ENCODE measurements around the gene PKDCC.

PKDCC gene

DNA sequence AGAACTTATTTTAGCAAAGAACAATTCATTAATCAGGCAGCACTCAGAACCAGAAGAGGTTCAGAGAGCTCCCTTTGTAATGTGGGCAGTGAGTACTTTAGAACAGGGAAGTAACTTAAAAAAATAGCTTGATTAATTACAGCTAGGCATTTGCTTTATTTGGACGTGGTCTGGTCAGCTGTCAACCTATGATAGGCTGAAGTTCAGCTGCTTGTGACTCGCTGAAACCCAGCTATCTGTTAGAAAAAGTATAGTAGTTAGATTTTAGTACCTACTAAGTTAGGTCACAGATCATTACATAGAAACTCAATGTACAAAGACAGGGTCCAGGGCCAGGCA, 40.0 kb downstream of the PKDCC start:
- TF ChIP-seq RAD21 (IDR thresholded peaks at IDR 0.05; ENCODE audit: low read depth) (no peak), TCF12 (IDR thresholded peaks at IDR 0.05; ENCODE audit: low read depth) (no peak), YY1 (IDR thresholded peaks at IDR 0.05; ENCODE audit: low read depth) (no peak), EGR1 (IDR thresholded peaks at IDR 0.05) (no peak), TAF1 (IDR thresholded peaks at IDR 0.05; ENCODE audit: low read depth) (no peak), CREB1 (IDR thresholded peaks at IDR 0.05; ENCODE audit: low read depth) (no peak), NFIC (IDR thresholded peaks at IDR 0.05) (no peak), TEAD4 (IDR thresholded peaks at IDR 0.05) (no peak), ZBTB7A (IDR thresholded peaks at IDR 0.05; ENCODE audit: low read depth) (no peak), CEBPB (IDR thresholded peaks at IDR 0.05) (no peak), FOXM1 (IDR thresholded peaks at IDR 0.05; ENCODE audit: borderline replicate concordance, low read depth) (no peak), EP300 (IDR thresholded peaks at IDR 0.05; ENCODE audit: borderline replicate concordance) (no peak)
- TF ChIP-seq, protein P1, sequence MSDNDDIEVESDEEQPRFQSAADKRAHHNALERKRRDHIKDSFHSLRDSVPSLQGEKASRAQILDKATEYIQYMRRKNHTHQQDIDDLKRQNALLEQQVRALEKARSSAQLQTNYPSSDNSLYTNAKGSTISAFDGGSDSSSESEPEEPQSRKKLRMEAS (IDR thresholded peaks at IDR 0.05) = no peak
- TF ChIP-seq, protein P2, sequence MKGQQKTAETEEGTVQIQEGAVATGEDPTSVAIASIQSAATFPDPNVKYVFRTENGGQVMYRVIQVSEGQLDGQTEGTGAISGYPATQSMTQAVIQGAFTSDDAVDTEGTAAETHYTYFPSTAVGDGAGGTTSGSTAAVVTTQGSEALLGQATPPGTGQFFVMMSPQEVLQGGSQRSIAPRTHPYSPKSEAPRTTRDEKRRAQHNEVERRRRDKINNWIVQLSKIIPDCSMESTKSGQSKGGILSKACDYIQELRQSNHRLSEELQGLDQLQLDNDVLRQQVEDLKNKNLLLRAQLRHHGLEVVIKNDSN (IDR thresholded peaks at IDR 0.05) = no peak
- TF ChIP-seq, protein P3, sequence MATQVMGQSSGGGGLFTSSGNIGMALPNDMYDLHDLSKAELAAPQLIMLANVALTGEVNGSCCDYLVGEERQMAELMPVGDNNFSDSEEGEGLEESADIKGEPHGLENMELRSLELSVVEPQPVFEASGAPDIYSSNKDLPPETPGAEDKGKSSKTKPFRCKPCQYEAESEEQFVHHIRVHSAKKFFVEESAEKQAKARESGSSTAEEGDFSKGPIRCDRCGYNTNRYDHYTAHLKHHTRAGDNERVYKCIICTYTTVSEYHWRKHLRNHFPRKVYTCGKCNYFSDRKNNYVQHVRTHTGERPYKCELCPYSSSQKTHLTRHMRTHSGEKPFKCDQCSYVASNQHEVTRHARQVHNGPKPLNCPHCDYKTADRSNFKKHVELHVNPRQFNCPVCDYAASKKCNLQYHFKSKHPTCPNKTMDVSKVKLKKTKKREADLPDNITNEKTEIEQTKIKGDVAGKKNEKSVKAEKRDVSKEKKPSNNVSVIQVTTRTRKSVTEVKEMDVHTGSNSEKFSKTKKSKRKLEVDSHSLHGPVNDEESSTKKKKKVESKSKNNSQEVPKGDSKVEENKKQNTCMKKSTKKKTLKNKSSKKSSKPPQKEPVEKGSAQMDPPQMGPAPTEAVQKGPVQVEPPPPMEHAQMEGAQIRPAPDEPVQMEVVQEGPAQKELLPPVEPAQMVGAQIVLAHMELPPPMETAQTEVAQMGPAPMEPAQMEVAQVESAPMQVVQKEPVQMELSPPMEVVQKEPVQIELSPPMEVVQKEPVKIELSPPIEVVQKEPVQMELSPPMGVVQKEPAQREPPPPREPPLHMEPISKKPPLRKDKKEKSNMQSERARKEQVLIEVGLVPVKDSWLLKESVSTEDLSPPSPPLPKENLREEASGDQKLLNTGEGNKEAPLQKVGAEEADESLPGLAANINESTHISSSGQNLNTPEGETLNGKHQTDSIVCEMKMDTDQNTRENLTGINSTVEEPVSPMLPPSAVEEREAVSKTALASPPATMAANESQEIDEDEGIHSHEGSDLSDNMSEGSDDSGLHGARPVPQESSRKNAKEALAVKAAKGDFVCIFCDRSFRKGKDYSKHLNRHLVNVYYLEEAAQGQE (IDR thresholded peaks at IDR 0.05; ENCODE audit: low read depth) = no peak

DNA sequence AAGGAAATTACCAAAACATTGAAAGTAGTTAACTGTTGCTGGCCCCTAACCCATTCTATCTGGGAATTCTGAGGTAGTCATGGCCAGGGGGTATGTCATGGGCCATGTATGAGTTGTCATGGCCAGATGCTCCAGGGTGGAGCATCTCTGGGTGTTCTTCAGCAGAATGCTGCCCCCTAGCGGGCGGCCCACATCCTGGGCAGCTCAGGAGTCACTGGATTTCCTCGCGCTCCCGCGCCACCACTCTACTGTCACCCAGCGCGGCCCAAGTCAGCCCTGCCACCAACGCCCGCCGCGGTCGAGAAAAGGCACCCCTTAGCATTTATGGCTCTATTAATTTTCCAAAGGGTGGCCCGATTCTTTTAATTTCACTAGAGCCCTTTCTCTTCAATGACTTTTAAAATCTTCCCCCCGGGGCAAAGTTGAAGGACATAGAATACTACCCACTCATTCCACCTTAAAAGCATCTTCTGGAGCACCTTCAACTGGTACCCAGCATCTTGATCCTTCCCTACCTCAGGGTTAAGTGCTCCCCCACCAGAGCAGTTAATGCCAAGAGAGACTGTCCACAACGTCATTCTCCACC, 41.6 kb downstream of the PKDCC start:
- peak; percentile 72 for TF ChIP-seq RAD21 (IDR thresholded peaks at IDR 0.05; ENCODE audit: low read depth)
- no peak for TF ChIP-seq YY1 (IDR thresholded peaks at IDR 0.05; ENCODE audit: low read depth)
- TF ChIP-seq, protein P2 (IDR thresholded peaks at IDR 0.05) = no peak
- TF ChIP-seq CEBPB (IDR thresholded peaks at IDR 0.05) = no peak
- TF ChIP-seq FOXM1 (IDR thresholded peaks at IDR 0.05; ENCODE audit: borderline replicate concordance, low read depth) = no peak
- TF ChIP-seq, protein P3 (IDR thresholded peaks at IDR 0.05; ENCODE audit: low read depth) = no peak

DNA sequence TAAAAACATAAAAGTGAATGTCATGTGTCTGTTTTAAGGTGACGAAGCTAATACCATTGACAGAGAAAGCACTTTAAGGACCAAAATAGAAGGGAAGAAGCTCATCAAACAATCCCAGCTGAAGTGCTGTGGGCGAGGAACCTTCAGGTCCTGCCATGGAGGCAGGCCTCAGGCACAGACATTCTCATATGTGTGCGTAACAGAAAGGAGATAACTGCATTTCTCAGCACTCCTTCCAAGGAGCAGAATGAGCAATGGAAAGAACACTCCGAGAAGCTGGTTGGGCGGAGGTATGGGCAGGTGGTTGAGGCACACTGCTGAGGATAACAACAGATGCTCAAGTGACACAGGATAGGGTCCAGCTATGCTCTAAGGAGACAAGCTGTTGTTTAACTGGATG, 42.4 kb downstream of the PKDCC start:
- no peak for TF ChIP-seq TAF1 (IDR thresholded peaks at IDR 0.05; ENCODE audit: low read depth)
- TF ChIP-seq, protein P2 (IDR thresholded peaks at IDR 0.05) = no peak
- no peak for TF ChIP-seq YY1 (IDR thresholded peaks at IDR 0.05; ENCODE audit: low read depth)
- TF ChIP-seq, protein P1 (IDR thresholded peaks at IDR 0.05) = no peak

DNA sequence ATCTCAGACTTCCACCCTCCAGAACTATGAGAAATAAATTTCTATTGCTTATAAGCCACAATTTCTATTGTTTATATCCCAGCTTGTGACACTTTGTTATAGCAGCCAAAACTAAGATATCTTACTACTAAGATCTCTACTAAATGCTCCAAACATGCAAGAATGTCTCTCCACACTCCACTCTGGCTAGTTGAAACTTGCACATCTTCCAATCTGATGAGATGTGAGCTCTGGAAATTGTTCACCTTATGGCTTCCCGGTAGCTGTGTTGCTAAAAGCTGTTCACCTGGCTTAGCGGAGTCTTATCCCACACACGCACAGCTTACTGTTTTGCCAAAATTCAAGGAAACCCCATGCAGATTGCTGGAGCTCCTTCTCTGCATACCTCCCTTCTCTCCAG, 43.9 kb downstream of the PKDCC start:
- TF ChIP-seq NFIC (IDR thresholded peaks at IDR 0.05) (no peak), ZBTB7A (IDR thresholded peaks at IDR 0.05; ENCODE audit: low read depth) (no peak), CREB1 (IDR thresholded peaks at IDR 0.05; ENCODE audit: low read depth) (no peak), RAD21 (IDR thresholded peaks at IDR 0.05; ENCODE audit: low read depth) (no peak), TCF12 (IDR thresholded peaks at IDR 0.05; ENCODE audit: low read depth) (no peak), EGR1 (IDR thresholded peaks at IDR 0.05) (no peak), TEAD4 (IDR thresholded peaks at IDR 0.05) (no peak), FOXM1 (IDR thresholded peaks at IDR 0.05; ENCODE audit: borderline replicate concordance, low read depth) (no peak), YY1 (IDR thresholded peaks at IDR 0.05; ENCODE audit: low read depth) (no peak), TAF1 (IDR thresholded peaks at IDR 0.05; ENCODE audit: low read depth) (no peak)
- TF ChIP-seq, protein P1 (IDR thresholded peaks at IDR 0.05) = no peak
- TF ChIP-seq, protein P3 (IDR thresholded peaks at IDR 0.05; ENCODE audit: low read depth) = no peak
- TF ChIP-seq, protein P2 (IDR thresholded peaks at IDR 0.05) = no peak

Data from Ishikawa (cell line).